ENCODE data around the gene MEPE.

DNA sequence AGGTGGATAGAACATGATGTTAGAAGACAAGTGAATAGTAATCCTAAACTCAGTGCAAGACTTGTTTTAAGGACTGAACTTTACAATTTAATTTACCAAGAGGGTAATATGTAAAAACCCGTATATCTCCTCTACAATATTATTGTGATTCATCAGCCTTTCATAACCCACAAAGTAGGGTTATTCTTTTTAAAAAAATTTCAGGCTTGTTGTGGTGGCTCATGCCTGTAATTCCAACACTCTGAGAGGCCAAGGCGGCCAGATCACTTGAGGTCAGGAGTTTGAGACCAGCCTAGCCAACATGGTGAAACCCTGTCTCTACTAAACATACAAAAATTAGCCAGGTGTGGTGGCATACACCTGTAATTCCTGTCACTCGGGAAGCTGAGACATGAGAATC is 26.2 kb upstream of the MEPE start:
- TF ChIP-seq EZH2 (IDR thresholded peaks at IDR 0.05; ENCODE audit: insufficient read depth, poor library complexity, severe bottlenecking) (no peak), EZH2phosphoT487 (IDR thresholded peaks at IDR 0.05; ENCODE audit: insufficient read depth, low read depth) (no peak)

Measured in GM23248 (cell line).